ENCODE data around the gene NKRF.

NKRF gene

DNA sequence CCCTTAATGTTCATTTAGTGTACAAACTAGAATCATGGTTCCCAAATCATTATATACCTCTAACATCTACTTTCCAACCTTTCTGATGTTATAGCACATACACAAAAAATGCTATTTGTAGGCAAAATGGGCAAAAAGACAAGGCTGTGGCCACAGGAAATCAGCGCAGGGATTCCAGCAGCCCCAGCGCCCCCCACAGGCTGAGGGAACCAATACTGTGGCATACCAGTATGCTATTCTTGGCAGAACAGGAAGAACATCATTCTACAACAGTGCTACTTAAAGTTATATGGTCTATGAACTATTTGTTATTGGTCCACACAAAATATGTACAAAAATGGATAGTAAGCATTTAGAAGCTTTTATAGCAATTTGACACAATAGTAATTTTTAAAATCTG, 66.4 kb downstream of the NKRF start:
- no peaks in the 10 kb centered on the region for H3K9me3 ChIP-seq (ENCODE audit: severe bottlenecking)
- H3K36me3 ChIP-seq (ENCODE audit: low read depth), result no peaks in the 10 kb centered on the region
- no peak for ATAC-seq (ENCODE audit: low read depth)
- no peaks in the 10 kb centered on the region for H3K27me3 ChIP-seq (ENCODE audit: insufficient read depth, poor library complexity, severe bottlenecking)
- no peak overlapping the region for H3K27ac ChIP-seq (ENCODE audit: poor library complexity, severe bottlenecking)
- TF ChIP-seq, protein P1, sequence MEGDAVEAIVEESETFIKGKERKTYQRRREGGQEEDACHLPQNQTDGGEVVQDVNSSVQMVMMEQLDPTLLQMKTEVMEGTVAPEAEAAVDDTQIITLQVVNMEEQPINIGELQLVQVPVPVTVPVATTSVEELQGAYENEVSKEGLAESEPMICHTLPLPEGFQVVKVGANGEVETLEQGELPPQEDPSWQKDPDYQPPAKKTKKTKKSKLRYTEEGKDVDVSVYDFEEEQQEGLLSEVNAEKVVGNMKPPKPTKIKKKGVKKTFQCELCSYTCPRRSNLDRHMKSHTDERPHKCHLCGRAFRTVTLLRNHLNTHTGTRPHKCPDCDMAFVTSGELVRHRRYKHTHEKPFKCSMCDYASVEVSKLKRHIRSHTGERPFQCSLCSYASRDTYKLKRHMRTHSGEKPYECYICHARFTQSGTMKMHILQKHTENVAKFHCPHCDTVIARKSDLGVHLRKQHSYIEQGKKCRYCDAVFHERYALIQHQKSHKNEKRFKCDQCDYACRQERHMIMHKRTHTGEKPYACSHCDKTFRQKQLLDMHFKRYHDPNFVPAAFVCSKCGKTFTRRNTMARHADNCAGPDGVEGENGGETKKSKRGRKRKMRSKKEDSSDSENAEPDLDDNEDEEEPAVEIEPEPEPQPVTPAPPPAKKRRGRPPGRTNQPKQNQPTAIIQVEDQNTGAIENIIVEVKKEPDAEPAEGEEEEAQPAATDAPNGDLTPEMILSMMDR (IDR thresholded peaks at IDR 0.05; ENCODE audit: poor library complexity, severe bottlenecking), result no peak
- no peak overlapping the region for H3K4me3 ChIP-seq (ENCODE audit: severe bottlenecking)
- no peak for DNase-seq (ENCODE audit: low spot score)
- peaks cover 5% of the 10 kb centered on the region for H3K4me1 ChIP-seq (ENCODE audit: insufficient read depth, poor library complexity, severe bottlenecking)
